ENCODE results near the gene GPAT3. TPM values are rescaled to one million over a fixed set of nuclear protein-coding genes. Genes with fewer than 3 reads are reported as not detected.

The GPAT3 gene
- total and polyA plus RNA-seq, 2 of the 8 experiments (the other 6 are each of a cell fraction or from before 2014, with no cell fraction given): 0.23 to 2.0 TPM

GRCh38 chr4:83581411-83582288 is 45.7 kb downstream of the GPAT3 start:
- Histone ChIP-seq H3K79me2 (ENCODE audit: control insufficient read depth in 1 of 2, insufficient read depth in 2 of 2, low read length in 2 of 2) (no peaks in the 10 kb centered on the region), H3K27me3 (replicated peaks in 1 of 4; ENCODE audit: control insufficient read depth in 3 of 4, extremely low read depth in 1 of 4, insufficient read depth in 3 of 4, low read length in 3 of 4) (peaks cover 0 to 2% (median 0%) of the 10 kb centered on the region in 4 experiments; a peak in 1 of 7 replicates), H3K23me2 (ENCODE audit: low read depth, low read length) (no peaks in the 10 kb centered on the region), H3K14ac (ENCODE audit: insufficient read length) (no peak overlapping the region), H3K4ac (replicated peaks; ENCODE audit: insufficient read length, low read depth, low read length) (no peak overlapping the region), H2BK15ac (ENCODE audit: low read length) (no peak overlapping the region), H3K18ac (ENCODE audit: extremely low read depth, low read length) (no peak overlapping the region), H3K9me3 (ENCODE audit: insufficient read depth in 2 of 2, low read depth in 1 of 2, low read length in 1 of 2) (no peaks in the 10 kb centered on the region), H2AK5ac (ENCODE audit: low read depth, low read length) (no peak overlapping the region), H2BK12ac (ENCODE audit: low read depth, low read length) (no peak overlapping the region), H4K20me1 (replicated peaks in 1 of 2; ENCODE audit: control insufficient read depth in 1 of 2, insufficient read depth in 2 of 2, low read length in 2 of 2) (no peaks in the 10 kb centered on the region), H3K4me3 (ENCODE audit: extremely low read depth in 1 of 4, insufficient read depth in 2 of 4, low read depth in 3 of 4, low read length in 4 of 4) (no peak overlapping the region), H3K56ac (replicated peaks; ENCODE audit: insufficient read length, low read depth, low read length) (no peak overlapping the region), H3K27ac (ENCODE audit: low read depth, low read length) (no peak overlapping the region), H3K79me1 (ENCODE audit: low read depth, low read length) (no peaks in the 10 kb centered on the region), H2AFZ (ENCODE audit: low read length) (no peak overlapping the region), H3K23ac (ENCODE audit: insufficient read length) (no peak overlapping the region), H4K8ac (ENCODE audit: extremely low read depth, insufficient read depth, low read length) (no peak overlapping the region), H3K36me3 (ENCODE audit: control insufficient read depth in 2 of 4, insufficient read depth in 4 of 4, low read length in 3 of 4) (no peaks in the 10 kb centered on the region), H3K9ac (replicated peaks in 1 of 4; ENCODE audit: extremely low read depth in 1 of 4, low read depth in 3 of 4, low read length in 3 of 4) (no peak overlapping the region), H2BK5ac (ENCODE audit: low read depth, low read length) (no peak overlapping the region), H3K4me2 (ENCODE audit: insufficient read depth in 1 of 2, low read depth in 2 of 2, low read length in 2 of 2) (no peak overlapping the region), H2BK120ac (replicated peaks; ENCODE audit: low read depth, low read length) (no peak overlapping the region), H3K4me1 (replicated peaks in 1 of 4; ENCODE audit: control insufficient read depth in 3 of 4, insufficient read depth in 4 of 4, low read length in 3 of 4) (no peaks in the 10 kb centered on the region), H4K91ac (replicated peaks; ENCODE audit: insufficient read length, low read length) (no peak overlapping the region), H4K5ac (ENCODE audit: insufficient read length, low read depth, low read length) (no peak overlapping the region), H2BK20ac (ENCODE audit: low read length) (no peak overlapping the region)
- POLR2A ChIA-PET (ENCODE audit: partially characterized antibody): interaction anchor here (0.9 kb wide), 1 partner anchor 10 kb away, joined by 3 read pairs; no protein-coding TSS in a partner anchor
- 91% methylated on average over 10 of the region's 10 CpGs; no CpG with 5 or more reads in 1 of the 2 experiments for WGBS, 2 experiments (ENCODE audit: extremely low coverage in 1 of 2, insufficient coverage in 1 of 2, insufficient read length in 1 of 2, insufficient replicate concordance in 2 of 2, low coverage in 1 of 2, low lambda C conversion rate in 2 of 2, missing lambda C conversion rate in 1 of 2)
- DNase-seq (ENCODE audit: low read depth in 1 of 2, low spot score in 2 of 2): no peak
- CTCF ChIA-PET (ENCODE audit: partially characterized antibody): interaction anchor here (0.6 to 2.1 kb wide), 7 partner anchors 10 to 946 kb away, joined by 3 to 9 read pairs (median 4); no protein-coding TSS in a partner anchor
- no peak for FAIRE-seq
- TF ChIP-seq TEAD4 (IDR thresholded peaks at IDR 0.05; ENCODE audit: low read depth, low read length) (no peak), FOSL1 (IDR thresholded peaks at IDR 0.05; ENCODE audit: insufficient read depth, low read depth, low read length) (no peak), NANOG (IDR thresholded peaks at IDR 0.05; ENCODE audit: insufficient read depth, low read depth, low read length, poor library complexity, severe bottlenecking) (no peak), JUND (IDR thresholded peaks at IDR 0.05; ENCODE audit: low read length) (no peak), BACH1 (IDR thresholded peaks at IDR 0.05; ENCODE audit: low read length) (no peak), JUN (IDR thresholded peaks at IDR 0.05; ENCODE audit: low read depth, low read length) (no peak), RXRA (IDR thresholded peaks at IDR 0.05; ENCODE audit: insufficient read depth, low read depth, low read length) (no peak), ATF2 (IDR thresholded peaks at IDR 0.05; ENCODE audit: low read length) (no peak), BCL11A (IDR thresholded peaks at IDR 0.05; ENCODE audit: low read depth in 2 of 2, low read length in 2 of 2) (no peak), KDM1A (IDR thresholded peaks at IDR 0.05; ENCODE audit: borderline replicate concordance, low read length) (no peak)

Data from H1 (cell line).